Neural progenitor cell (in vitro differentiated cells): ENCODE results near the gene FIBCD1.

ENCODE experiments used
- EZH2 ChIP-seq: fragments of 200-600 bp; sonication (generic); IDR thresholded peaks from 2 replicates; pipeline ENCODE4 v1.6.1; 2017; ENCODE audit warnings: antibody characterized with exemption, mild to moderate bottlenecking, moderate library complexity
- EZH2phosphoT487 ChIP-seq: fragments of 200-600 bp; sonication (generic); IDR thresholded peaks from 2 replicates; pipeline ENCODE4 v1.6.1; 2017; ENCODE audit warnings: antibody characterized with exemption
- TF ChIP-seq, protein P1 (sequence below): fragments of 200-600 bp; sonication (generic); IDR thresholded peaks from 2 replicates; pipeline ENCODE4 v1.5.1; 2017; ENCODE audit warnings: antibody characterized with exemption, mild to moderate bottlenecking

DNA sequence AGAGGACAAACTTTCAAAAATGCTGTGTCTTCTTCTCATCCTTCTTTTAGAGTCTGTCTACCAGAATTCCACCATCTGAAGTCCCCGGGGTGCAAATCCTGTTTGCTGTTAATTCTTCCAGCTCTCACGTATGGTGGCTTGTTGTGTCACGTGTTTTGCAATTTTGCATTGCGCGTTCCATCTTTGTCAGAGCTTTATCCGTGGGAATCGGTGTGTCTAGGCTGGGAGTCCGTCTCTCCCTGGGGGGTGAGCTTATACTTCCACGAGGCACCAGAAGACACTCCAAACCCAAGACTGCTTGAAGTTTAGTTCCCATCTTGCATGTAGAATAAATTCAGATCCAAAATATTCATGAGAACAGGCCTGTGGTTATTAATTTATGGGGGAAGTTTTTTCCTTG lies 6.1 kb upstream of the FIBCD1 start:
- TF ChIP-seq, protein P1, sequence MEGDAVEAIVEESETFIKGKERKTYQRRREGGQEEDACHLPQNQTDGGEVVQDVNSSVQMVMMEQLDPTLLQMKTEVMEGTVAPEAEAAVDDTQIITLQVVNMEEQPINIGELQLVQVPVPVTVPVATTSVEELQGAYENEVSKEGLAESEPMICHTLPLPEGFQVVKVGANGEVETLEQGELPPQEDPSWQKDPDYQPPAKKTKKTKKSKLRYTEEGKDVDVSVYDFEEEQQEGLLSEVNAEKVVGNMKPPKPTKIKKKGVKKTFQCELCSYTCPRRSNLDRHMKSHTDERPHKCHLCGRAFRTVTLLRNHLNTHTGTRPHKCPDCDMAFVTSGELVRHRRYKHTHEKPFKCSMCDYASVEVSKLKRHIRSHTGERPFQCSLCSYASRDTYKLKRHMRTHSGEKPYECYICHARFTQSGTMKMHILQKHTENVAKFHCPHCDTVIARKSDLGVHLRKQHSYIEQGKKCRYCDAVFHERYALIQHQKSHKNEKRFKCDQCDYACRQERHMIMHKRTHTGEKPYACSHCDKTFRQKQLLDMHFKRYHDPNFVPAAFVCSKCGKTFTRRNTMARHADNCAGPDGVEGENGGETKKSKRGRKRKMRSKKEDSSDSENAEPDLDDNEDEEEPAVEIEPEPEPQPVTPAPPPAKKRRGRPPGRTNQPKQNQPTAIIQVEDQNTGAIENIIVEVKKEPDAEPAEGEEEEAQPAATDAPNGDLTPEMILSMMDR, result no peak
- no peak for TF ChIP-seq EZH2
- TF ChIP-seq EZH2phosphoT487, result no peak
